ENCODE results near the gene TEDC2. TPM values are rescaled to one million over a fixed set of nuclear protein-coding genes. Genes with fewer than 3 reads are reported as not detected.
"Not testable (repeated sequence)": the region's sequence is repeated elsewhere in the genome, so short reads cannot be mapped to it uniquely, and the experiment has no call there.

TEDC2 gene
- total RNA-seq, 4 donors from 2014 or later, result 0.33 to 0.91 TPM; not detected in 2

DNA sequence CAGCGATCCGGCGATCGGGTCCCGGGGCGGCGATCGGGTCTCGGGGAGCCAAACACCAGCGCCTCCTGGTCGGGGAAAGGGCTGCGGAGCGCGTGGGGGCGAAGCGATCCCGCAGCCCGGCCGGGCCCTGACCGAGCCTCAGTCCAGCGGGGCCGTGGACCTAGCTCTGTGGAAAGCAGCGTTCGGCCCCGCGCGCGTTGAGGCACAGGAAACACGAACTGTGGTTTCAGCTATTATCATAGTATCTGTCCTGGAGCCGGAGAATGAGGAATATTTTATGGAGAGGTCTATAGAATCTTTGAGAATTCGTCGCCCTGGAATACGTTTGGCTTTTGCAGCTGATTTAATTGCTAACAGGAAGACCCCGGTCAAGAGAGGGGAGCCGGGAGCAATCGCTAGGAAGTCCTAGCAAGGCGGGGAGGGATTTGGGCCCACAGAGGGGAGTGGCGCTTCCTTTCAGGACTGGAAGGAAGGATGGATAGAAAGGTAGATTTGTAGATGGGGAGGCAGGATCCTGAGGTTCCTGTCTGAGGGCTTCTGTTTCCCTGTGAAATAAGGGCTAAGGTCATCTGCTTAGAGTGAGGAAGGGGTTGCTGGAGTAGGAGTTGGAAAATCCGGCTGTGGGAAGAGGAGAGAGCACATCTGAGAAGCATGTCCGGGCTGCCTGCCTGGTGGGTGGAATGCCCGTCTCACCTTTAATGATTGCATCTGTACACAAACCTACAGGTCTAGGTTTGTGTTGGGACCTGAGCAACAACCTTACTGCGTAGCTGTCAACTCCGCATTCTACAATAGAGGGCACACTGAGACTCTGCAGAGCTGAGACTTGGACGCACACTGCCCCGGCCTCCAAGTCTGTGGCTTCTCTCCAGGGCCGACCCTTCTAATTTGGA lies 29.9 kb upstream of the TEDC2 start:
- Histone ChIP-seq H3K4me1 (peaks cover 6 to 8% of the 10 kb centered on the region in 2 donors), H3K4me3 (peak overlapping the region; percentile 59 to 97 (median 87)), H3K9me3 (no peaks in the 10 kb centered on the region), H3K27me3 (no peaks in the 10 kb centered on the region), H3K36me3 (peaks cover 0 to 4% of the 10 kb centered on the region in 2 donors), H3K27ac (peak overlapping the region; percentile 45 to 76 (median 68))
- ATAC-seq, result peak; percentile 10 to 13
- intact Hi-C loops (cut with DNase I; ENCODE audit: low total_unique reads), result loop anchor here (1.0 to 10.0 kb wide), 4 partner anchors 31 to 90 kb away; partner anchors contain the start of genes ABCA3 and TEDC2
- DNase-seq, result no peak
- no peak for TF ChIP-seq POLR2A (IDR thresholded peaks at IDR 0.05)
- TF ChIP-seq, protein P1, sequence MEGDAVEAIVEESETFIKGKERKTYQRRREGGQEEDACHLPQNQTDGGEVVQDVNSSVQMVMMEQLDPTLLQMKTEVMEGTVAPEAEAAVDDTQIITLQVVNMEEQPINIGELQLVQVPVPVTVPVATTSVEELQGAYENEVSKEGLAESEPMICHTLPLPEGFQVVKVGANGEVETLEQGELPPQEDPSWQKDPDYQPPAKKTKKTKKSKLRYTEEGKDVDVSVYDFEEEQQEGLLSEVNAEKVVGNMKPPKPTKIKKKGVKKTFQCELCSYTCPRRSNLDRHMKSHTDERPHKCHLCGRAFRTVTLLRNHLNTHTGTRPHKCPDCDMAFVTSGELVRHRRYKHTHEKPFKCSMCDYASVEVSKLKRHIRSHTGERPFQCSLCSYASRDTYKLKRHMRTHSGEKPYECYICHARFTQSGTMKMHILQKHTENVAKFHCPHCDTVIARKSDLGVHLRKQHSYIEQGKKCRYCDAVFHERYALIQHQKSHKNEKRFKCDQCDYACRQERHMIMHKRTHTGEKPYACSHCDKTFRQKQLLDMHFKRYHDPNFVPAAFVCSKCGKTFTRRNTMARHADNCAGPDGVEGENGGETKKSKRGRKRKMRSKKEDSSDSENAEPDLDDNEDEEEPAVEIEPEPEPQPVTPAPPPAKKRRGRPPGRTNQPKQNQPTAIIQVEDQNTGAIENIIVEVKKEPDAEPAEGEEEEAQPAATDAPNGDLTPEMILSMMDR (IDR thresholded peaks at IDR 0.05 in 4 of 5, conservative IDR thresholded peaks at IDR 0.05 in 1 of 5), result no peak
- in situ Hi-C loops (cut with MboI; ENCODE audit: low sequenced_read_pairs in 4 of 4), result no loop called here

DNA sequence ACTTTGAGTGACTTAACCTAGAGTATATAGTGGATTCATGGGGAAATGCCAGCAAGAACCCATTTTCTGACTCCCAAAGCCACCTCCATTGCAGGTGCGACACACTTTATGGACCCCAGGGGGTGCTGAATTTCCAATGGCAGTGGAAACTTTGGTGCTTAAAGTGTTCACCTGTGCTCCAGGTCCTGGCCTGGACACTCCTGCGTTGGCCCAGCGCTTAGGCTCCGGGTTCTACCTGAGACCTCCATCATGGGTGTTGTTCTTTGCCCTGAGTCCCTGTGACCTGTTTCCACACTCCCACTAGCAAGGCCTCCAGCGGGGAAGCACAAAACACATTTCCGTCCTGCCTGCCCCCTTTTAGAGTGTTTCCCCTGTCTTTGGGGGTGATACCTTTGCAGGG lies 27.6 kb upstream of the TEDC2 start:
- no peak for ATAC-seq
- TF ChIP-seq, protein P1 (IDR thresholded peaks at IDR 0.05 in 4 of 5, conservative IDR thresholded peaks at IDR 0.05 in 1 of 5), result no peak
- TF ChIP-seq POLR2A (IDR thresholded peaks at IDR 0.05), result no peak
- no peaks in the 10 kb centered on the region for H3K27me3 ChIP-seq
- DNase-seq, result no peak
- H3K4me3 ChIP-seq, result no peak overlapping the region
- in situ Hi-C loops (cut with MboI; ENCODE audit: low sequenced_read_pairs in 4 of 4), result no loop called here
- intact Hi-C loops (cut with DNase I; ENCODE audit: low total_unique reads), result no loop called here
- H3K9me3 ChIP-seq, result no peaks in the 10 kb centered on the region
- H3K4me1 ChIP-seq, result peaks cover 6 to 8% of the 10 kb centered on the region in 2 donors
- no peak overlapping the region for H3K27ac ChIP-seq
- H3K36me3 ChIP-seq, result peaks cover 0 to 4% of the 10 kb centered on the region in 2 donors

DNA sequence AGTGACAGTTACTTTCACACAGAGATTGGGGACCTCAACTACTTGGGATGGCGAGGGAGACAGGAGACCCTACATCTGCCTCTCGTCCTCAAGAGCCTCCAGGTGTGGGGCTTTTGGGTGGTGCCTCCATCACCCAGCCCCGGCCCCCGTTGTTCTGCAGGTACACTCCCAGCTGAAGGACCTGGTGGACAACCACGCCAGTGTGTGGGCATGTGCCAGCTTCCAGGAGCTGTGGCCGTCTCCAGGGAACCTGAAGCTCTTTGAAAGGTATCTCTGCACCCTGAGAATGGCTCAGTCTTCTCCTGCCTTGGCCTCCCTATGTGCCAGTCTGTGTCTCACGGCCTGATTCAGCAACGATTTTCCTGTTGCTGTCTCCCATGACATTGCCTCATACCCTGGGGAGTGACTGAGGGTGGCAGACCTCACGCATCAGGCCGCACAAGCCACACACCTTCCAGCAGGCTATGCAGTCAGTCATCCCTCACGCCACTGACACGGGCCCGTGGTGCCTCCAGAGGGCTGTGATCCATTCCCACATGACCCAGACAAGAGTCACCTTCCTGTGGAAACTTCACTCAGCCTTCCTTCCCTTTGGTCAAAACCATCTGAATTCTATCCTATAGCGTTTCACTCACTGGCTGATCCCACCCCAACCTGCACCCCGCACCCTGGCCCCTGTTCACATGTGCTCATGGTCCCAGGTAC lies 27.0 kb upstream of the TEDC2 start:
- intact Hi-C loops (cut with DNase I; ENCODE audit: low total_unique reads), result no loop called here
- DNase-seq (no peak), ATAC-seq (no peak)

DNA sequence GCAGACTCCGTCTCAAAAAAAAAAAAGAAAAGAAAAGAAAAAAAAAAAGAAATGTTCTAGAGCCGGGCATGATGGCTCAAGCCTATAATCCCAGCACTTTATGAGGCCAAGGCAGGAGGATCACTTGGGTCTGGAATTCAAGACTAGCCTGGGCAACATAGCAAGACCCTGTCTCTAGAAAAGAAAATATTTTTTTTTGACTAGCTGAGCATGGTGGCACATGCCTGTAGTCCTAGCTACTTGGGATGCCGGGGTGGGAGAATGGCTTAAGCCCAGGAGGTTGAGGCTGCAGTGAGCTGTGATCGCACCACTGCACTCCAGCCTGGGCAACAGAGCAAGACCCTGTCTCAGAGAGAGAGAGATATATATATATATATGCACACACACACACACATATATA lies 24.7 kb upstream of the TEDC2 start:
- ATAC-seq; H3K4me3 ChIP-seq; H3K27me3 ChIP-seq; DNase-seq; H3K27ac ChIP-seq; H3K9me3 ChIP-seq; intact Hi-C loops (cut with DNase I; ENCODE audit: low total_unique reads); in situ Hi-C loops (cut with MboI; ENCODE audit: low sequenced_read_pairs in 4 of 4); H3K36me3 ChIP-seq; H3K4me1 ChIP-seq: not testable (repeated sequence)

More for the DNA sequence above, 27.0 kb upstream of the TEDC2 start:
- no peak for TF ChIP-seq POLR2A (IDR thresholded peaks at IDR 0.05)
- TF ChIP-seq, protein P1 (IDR thresholded peaks at IDR 0.05 in 4 of 5, conservative IDR thresholded peaks at IDR 0.05 in 1 of 5), result no peak
- in situ Hi-C loops (cut with MboI; ENCODE audit: low sequenced_read_pairs in 4 of 4), result no loop called here
- no peaks in the 10 kb centered on the region for H3K9me3 ChIP-seq
- peaks cover 0 to 4% of the 10 kb centered on the region in 2 donors for H3K36me3 ChIP-seq
- no peak overlapping the region for H3K4me3 ChIP-seq
- H3K27ac ChIP-seq, result no peak overlapping the region
- H3K27me3 ChIP-seq, result no peaks in the 10 kb centered on the region
- peaks cover 6 to 8% of the 10 kb centered on the region in 2 donors for H3K4me1 ChIP-seq

DNA sequence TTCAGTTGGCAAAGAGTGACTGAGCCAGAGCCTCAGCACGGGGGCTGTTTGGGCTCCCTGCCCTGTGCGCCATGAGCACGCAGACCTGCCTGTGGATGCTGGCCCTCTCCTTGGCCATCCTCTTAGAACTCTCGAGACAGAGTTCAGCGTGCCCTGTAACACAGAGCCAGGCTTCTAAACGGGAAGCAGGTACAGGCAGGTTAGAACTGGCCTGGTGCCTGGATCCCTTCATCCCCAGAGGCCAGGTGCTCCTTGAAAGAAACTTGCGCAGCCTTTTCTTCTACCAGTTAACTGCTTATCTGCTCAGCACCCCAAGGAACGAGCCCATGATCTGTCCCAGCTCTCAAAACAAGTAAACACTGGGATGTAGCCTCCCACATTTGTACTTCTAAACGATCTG lies 23.8 kb upstream of the TEDC2 start:
- no peak overlapping the region for H3K27ac ChIP-seq
- H3K4me1 ChIP-seq, result no peaks in the 10 kb centered on the region
- no peak overlapping the region for H3K4me3 ChIP-seq
- H3K27me3 ChIP-seq, result no peaks in the 10 kb centered on the region
- DNase-seq, result no peak
- no peak for ATAC-seq
- TF ChIP-seq, protein P1 (IDR thresholded peaks at IDR 0.05 in 4 of 5, conservative IDR thresholded peaks at IDR 0.05 in 1 of 5), result no peak
- TF ChIP-seq POLR2A (IDR thresholded peaks at IDR 0.05), result no peak
- intact Hi-C loops (cut with DNase I; ENCODE audit: low total_unique reads) (no loop called here), in situ Hi-C loops (cut with MboI; ENCODE audit: low sequenced_read_pairs in 4 of 4) (no loop called here)
- H3K9me3 ChIP-seq, result no peaks in the 10 kb centered on the region
- H3K36me3 ChIP-seq, result peaks cover 0 to 4% of the 10 kb centered on the region in 2 donors

All from gastrocnemius medialis (tissue), 4 donors.